ENCODE measurements around the gene ARMH3.

ARMH3 gene

DNA sequence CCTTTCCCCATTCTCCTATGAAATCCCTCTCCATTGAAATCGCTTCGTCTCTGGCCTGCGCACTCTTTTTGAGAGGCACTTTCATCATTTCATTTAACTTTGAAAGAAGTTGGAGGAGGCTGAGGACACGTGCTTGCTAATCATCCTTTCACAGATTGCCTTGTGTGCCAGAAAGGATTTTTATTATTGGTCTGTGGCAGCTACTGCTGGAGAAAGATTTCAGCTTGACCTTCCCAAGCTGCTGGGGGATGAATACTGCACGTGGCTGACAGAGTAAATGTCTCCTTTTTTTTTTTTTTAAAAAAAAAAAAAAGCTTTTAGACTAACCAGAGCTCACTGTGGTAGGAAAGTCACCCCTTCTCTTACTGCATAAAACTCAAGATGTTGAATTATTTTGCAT is 168.2 kb downstream of the ARMH3 start:
- no peak overlapping the region for H3K4me3 ChIP-seq (ENCODE audit: low read depth, low read length)
- no peak for TF ChIP-seq CTCF (IDR thresholded peaks at IDR 0.05; ENCODE audit: low read depth, low read length)

- TF ChIP-seq CTCF (IDR thresholded peaks at IDR 0.05; ENCODE audit: low read depth, low read length), result no peak
- H3K4me3 ChIP-seq (ENCODE audit: low read depth, low read length), result no peak overlapping the region
Measured at GRCh38 chr10:101886521-101887312, 169.3 kb downstream of the ARMH3 start.

- TF ChIP-seq CTCF (IDR thresholded peaks at IDR 0.05; ENCODE audit: low read depth, low read length), result no peak
Measured at GRCh38 chr10:101881036-101881774, 174.8 kb downstream of the ARMH3 start.

DNA sequence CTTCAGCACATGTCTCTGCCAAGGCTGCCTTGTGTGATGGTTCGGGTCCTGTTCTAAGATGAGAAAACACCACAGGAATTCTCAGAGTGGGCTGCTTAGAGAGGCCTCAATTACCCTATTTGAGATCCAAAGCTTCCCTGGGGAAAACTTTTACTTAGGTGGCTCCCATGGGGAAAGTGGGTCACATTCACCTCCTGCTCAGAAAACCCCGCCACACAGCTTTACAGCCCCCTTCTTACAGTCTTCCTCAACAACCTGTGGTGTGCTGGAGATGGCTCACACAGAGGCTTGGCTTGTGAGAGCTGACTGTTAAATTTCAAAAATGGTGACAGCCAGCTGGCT is 175.8 kb downstream of the ARMH3 start:
- peak overlapping the region; percentile 22 for H3K4me3 ChIP-seq (ENCODE audit: low read depth, low read length)
- no peak for TF ChIP-seq CTCF (IDR thresholded peaks at IDR 0.05; ENCODE audit: low read depth, low read length)

More at GRCh38 chr10:101881036-101881774, 174.8 kb downstream of the ARMH3 start:
- H3K4me3 ChIP-seq (ENCODE audit: low read depth, low read length), result no peak overlapping the region

- no peak for TF ChIP-seq CTCF (IDR thresholded peaks at IDR 0.05; ENCODE audit: low read depth, low read length)
- peak overlapping the region; percentile 22 for H3K4me3 ChIP-seq (ENCODE audit: low read depth, low read length)
Measured at GRCh38 chr10:101879456-101880231, 176.3 kb downstream of the ARMH3 start.

DNA sequence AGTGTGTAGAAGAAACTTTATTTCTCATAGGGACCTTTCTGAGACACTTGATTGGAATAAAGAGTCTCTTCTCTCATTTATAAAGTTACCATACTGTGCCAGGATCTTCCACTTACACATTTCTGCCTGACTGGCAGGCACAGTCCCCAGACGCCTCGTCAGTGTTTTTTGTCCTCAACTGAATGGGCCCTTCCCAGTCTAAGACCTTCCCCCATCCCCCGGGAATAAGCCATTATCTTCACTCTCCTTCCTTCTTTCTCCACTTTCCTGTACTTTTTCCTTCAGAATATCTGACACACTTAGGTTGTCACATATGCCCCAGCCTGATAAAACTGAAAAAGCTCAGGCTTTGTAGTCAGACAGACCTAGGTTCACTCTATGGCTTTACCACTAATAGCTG is 177.1 kb downstream of the ARMH3 start:
- H3K4me3 ChIP-seq (ENCODE audit: low read depth, low read length), result no peak overlapping the region
- TF ChIP-seq CTCF (IDR thresholded peaks at IDR 0.05; ENCODE audit: low read depth, low read length), result no peak
